H4 (cell line): Measurements from ENCODE around the gene MANSC4. TPM values are rescaled to one million over a fixed set of nuclear protein-coding genes. Genes with fewer than 3 reads are reported as not detected.
A peak's percentile ranks its signal among the peaks of the same experiment; 100 is the strongest.

Experiments
- DNase-seq: peaks from one replicate; pipeline ENCODE4 v3.0.0-alpha.2; 2015; ENCODE audit warnings: low spot score
- total RNA-seq: library from RNA; depleted of rRNA; stranded (reverse); fragments of >200 nt; shearing (Covaris generic); gene quantifications from 2 replicates; pipeline ENCODE4 v1.2.3, GENCODE V29; 2014

Gene MANSC4
- total RNA-seq, 1 experiment from 2014 or later = not detected

DNA sequence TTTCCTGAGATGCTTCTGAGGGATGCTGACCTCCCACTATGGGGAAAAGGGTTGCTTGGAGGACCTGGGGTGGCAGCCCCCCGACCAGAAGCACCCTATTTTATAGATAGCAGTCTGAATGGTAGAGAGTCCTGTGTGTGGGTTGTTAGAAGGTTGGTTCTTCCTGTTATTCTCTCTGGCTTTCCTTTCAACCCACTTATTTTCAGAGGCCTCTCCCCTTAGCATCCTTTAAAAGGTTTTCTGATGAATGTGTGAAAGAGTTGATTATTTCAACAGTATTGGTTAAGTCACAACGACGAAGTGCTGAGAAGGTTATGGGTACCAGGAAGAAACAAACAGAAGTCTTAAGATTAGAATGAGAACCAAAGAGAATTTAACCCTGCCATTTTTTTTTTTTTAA is 20.8 kb upstream of the MANSC4 start:
- no peak for DNase-seq

DNA sequence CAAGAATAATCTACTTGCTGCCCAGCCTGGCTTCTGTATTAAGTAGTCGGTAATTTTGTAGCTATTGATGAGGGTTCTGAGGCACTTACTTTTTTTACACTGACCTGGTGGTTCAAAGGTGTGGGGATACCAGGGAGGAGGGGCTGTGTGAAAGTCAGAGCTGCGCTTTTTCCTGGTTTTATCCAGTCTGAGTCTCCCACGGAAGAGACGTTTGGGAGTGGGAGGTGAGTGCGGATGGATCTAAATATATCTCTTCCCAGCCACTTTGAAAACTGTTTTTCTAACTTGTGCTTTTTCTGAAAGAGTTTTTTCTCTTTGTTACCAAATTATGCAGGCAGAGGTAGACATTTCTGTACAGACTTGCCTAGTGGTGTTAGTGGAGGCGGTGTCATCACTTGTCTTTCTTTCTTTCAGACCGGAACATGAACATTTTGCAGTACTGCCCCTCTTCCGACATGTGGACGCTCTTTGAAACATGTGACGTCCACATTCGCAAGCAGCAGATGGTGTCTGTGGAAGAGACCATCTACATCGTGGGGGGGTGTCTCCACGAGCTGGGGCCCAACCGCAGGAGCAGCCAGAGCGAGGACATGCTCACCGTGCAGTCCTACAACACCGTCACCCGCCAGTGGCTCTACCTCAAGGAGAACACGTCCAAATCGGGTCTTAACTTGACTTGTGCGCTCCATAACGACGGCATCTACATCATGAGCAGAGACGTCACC is 17.4 kb upstream of the MANSC4 start:
- DNase-seq = no peak

DNA sequence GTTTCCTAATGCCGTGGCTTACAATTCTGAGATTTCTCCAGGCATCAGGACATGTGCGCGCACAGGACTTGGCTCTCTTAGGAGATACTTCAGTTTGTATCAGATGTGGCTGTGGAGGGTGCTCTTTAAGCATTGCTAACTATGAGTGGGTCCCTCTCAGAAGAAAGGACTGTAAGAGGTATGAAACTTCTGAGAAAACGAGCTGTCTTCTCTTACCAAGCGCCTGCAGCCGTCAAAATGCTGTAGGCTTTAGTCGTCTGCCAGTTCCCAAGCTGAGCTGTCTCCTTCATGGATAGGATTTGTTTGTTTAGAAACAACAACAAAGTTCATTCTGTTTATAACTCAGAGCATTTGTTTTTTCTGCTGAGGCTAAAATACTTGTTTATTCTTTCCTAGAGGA is 16.1 kb upstream of the MANSC4 start:
- no peak for DNase-seq

DNA sequence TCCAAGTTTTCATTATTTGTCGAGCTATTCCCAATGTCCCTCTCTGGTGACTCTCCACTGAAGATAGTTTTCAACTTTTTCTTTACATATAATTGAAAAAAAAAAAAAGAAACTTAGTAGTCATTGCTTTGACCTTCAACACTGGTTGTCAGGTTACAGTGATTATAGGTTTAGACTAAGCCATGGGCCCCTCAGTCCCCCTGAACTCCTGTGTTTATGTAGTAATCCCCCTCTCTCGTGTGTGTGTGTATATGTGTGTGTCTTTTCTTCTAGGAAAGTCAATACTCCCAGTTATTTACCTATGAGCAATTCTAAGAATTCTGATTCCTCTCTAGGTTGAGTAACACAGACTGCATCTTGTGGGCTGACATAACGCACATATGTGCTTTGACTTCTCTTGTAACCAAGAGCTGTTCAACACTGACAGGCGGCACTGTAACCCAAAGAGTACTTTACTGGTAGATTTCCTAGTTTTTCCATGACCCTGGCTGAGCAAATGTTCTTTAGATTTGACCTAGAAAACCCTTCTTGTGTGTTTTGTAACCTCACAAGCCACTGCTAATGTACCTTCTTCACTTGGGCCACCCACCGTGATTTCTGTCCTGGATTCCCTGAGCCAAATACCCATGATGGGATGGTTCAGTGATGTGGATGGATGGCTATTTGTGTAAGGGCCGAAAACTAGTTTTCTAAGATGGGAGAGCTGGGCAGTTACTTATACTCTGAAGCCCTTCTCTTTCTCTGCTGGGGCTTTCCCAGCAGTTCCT is 15.0 kb upstream of the MANSC4 start:
- DNase-seq = no peak

DNA sequence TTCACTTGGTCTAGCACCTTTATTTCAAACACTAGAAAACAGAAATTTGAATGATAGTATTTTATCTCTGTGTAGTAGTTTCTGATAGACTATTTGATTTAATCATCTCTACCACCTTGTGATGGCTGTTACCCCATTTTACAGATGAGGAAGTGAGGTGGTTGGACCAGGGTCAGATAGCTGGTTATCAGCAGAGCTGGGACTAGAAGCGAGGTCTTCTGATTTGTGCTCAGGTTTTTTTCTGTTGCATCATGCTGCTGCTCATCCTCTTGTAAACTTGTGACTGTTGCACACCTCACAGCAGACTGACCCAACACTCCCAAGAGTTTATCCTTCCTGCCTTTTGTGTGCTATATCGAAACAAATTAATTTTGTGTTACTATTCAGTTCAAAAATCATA is 10.1 kb upstream of the MANSC4 start:
- no peak for DNase-seq

DNA sequence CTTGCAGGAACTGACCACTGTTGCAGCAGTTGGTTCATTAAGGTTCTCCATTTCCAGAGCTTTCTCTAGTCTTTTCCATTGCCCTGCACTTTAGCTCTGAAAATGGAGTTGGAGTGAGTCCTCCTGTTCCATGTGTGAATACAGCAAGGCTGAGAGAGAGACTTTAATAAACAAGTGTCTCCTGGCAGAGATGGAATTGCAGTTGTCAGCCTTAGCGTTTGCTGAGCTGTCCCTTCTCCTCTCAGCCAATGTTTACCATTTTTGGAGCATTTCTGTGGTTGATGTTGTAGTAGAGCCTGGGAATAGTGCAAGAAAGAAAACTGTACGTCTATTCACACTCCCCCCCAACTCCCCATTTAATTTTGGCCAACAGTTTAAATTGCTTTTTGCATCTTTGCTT is 7.5 kb upstream of the MANSC4 start:
- DNase-seq = peak; percentile 10

DNA sequence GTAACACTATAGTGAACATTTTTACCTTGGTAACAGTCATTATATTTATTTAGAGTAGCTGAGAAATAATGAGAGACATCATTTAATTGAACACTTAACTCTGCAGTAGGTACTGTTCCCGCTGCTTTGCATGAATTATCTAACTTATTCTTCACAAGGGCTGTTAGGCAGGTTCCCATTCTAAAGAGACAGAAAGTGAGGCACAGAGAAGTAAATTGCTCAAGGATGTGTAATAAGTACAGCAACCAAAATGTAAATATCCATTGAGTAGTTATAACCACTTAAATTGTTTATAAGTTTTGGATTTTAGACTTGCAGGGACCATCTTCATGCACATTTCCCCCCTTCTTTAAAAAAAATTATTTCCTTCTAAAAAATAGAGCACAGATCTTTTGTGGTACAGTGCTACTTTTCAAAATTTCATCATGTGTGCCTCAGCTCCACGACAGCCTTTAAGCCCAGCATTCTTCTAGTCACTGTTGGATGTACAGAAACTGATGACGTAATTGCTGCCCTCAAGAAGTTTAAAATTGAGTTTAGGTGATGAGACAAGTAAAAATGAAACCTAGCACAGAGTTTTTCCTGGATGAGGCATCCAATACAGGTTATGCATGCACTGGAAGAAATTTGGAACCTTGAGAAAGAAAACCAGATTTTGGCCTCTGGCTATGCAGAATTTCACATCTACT is 6.0 kb upstream of the MANSC4 start:
- peak; percentile 50 for DNase-seq

DNA sequence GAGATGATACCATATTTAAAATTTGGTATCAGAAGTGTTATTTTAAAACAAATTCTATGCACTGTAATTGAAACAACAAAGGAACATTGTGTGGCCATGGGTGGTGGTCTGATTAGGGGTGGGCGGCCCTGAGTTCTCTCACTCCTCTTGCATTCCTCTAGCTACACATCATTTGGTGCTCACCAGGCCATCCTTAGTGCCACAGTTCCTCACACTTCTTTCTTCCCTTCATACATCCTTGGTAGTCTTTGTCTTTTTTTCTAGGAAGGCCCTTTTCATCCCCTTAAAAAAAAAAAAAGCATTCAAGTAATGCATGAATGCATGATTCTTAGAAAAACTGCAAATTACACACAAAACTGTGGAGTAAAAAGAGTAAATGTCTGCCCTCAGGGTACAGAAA is 2.4 kb upstream of the MANSC4 start:
- DNase-seq = no peak

DNA sequence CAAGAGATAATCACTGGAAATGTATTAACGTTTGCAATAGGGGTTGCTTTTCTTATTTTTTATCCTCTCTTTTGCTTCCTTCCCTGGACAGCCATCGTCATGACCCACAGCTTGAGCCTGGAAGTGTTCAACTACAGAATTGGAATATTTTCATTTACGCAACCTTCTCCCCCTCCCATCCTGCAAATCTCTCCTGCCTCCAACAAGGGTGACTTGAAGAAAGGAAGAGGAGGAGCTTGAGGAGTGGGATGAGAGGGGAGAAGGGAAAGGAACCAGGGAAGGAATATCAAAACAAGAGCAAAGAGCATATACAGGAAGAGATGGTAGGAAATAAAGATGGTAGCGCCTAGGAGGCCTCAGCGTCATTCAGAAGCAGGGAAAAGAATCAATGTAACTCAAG is 1.6 kb upstream of the MANSC4 start:
- no peak for DNase-seq

DNA sequence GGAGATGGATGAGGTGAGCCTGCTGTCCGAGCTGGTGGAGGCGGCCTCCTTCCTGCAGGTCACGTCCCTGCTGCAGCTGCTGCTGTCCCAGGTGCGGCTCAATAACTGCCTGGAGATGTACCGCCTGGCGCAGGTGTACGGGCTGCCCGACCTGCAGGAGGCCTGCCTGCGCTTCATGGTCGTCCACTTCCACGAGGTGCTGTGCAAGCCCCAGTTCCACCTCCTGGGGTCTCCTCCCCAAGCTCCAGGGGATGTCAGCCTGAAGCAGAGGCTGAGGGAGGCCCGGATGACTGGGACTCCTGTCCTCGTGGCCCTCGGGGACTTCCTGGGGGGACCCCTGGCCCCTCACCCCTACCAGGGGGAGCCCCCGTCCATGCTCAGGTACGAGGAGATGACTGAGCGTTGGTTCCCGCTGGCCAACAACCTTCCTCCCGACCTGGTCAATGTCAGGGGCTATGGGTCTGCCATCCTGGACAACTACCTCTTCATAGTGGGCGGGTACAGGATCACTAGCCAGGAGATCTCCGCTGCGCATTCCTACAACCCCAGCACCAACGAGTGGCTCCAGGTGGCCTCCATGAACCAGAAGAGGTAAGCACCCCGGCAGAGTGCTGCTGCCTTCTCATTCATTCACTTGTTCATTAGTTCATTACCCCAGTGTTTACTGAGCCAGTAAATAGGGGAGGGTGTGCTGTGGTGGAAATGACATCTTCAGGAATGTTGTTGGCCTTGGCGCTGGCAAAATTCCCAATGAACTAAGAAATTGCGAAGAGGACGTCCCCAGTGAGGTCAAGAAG is 774 bp upstream of the MANSC4 start:
- peak; percentile 51 for DNase-seq

DNA sequence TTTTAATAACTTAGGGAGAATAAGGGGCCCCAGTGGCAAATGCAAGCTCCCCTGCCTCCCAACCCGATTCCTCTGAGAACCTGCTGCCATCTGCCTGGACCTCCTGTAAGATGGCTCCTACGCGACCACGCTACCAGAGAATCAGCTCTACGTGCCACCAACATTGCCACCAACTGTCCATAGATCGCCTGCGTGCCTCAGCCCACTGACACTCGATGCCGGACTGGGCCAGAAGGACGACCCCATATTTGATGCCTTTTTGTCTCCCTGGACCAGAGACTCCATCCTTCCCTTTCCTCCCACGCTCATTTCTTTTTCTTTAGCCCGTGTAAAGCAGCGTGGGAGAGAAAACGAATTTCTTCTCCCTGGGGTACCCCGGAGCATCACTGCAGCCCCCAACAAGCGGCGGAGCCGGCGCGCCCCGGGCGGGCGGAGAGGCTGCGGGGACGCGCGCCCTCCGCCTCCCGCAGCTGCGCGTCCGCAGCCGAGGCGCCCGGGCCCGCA is 568 bp downstream of the MANSC4 start:
- no peak for DNase-seq

DNA sequence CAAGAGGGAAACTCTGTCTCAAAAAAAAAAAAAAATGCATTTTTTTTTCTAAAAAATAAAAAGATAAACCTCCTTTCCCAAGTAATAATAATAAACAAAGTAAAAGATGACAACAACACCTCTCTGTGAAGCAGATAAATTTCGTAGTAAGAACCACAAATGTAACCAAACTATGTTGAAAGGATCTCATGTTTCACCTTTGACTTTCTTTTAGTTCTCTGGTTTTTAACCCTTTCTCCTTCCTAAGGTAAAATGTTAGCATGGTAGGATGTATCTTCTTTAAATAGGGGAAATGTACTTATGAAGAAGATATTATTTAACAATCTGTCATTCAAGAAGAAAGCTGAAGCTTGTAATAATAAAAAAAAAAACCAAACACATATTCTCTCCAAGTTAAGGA is 1.8 kb downstream of the MANSC4 start:
- peak; percentile 25 for DNase-seq

DNA sequence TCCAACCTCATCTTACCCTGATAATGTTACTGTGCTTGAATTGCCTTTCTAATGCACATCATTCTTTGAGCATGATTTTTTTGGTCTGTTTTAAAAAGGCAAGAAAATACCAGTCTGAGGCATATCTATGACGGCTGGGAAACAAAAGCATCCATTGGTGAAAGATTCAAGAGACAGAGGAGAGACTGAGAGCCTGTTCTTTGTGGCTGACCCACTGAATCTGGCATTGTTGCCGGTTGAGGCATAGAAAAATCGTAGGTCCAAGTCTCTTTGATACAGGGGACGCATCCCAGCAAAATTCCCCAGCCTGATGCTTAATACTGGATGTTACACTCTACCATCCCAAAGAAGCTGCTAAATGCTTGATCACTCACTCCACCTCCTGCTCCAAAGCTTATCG is 2.9 kb downstream of the MANSC4 start:
- no peak for DNase-seq

DNA sequence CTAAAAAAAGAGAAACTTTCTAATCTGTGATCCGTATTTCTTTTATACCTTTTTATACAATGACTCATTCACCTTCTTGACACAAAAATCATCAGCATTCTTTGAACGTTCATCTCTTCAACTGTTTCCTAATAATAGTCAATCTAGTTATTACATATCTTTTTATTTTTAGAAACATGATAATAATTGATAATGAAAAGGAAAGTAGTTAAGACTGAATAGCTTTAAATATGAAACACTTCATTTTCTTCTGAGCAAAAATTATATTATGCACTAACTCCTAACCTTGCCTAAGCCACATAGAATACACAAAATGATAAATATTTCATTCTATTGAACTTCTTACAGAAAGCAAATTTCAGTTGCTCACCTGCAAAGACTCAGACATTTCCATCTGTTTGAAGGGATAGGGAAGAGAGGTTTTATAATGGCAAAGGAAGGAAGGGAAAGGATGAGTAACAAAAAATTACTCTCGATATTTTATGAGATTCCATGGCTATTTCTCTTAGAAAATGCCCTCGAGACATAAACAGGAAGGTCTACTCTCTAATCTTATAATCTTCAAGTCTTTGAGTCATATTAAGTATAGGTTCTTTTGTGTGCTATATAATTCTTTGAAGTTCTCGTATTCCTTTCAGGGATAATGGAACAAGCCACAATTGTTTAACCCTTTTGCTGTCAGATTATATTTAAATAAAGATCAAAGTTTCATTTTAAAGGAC is 7.5 kb downstream of the MANSC4 start:
- peak; percentile 10 for DNase-seq

DNA sequence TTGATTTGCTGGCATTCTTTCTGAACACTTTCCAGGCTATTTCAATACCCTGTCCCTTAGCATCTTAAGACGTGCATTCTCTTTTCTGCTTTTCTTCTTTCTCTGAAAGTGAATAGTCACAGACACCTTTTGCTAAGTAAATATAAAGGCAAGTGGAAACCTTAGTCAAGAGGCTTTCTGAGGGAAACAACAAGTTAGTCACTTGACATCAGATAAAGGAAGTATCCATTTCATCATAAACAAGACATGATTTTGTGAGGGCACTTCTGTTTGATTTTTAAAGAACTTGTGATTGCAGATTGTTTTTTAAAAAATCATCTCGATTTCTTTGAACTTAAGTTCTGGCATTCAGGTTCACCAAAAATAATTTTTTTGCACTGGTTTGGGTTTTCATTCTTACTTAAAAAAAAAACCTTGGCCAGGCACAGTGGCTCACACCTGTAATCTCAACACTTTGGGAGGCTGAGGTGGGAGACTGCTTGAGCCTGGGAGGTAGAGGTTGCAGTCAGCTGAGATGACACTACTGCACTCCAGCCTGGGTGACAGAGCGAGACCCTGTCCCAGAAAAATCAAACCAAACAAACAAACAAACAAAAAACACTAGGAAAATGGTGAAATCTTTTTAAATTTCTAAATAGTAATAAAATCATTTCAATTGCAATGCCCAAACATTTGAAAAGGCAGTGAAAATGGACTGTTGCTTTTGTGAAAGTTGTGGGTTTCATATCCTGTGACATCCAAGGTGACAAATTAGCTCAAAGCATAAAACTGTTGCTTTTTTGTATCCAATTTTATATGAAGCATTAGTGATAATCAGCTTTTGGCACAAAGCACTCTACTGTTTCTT is 8.3 kb downstream of the MANSC4 start:
- no peak for DNase-seq

DNA sequence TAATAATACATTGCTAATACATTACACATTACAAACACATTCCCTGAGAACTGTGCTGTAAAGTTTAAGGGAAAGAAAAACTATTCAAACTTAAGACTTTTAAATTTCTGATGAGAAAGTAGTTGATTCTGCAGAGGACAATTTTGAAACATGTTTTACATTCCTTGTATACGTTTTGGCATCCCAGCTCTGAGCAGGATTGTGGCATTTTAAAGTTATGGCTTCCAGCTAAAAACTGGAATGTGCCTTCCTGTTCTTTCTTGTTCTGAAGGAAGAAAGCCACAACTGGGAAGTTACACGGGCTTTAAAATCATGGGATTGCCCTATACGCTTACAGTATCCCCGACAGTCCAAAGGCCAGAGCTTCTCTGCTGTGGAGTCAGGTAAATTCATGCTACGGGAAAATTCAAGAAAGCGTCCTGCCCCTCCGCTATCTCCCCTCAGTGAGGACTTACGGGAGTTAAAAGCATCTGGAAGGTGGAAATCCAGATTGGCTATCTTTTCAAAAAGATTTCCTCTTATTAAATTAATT is 10.8 kb downstream of the MANSC4 start:
- no peak for DNase-seq

DNA sequence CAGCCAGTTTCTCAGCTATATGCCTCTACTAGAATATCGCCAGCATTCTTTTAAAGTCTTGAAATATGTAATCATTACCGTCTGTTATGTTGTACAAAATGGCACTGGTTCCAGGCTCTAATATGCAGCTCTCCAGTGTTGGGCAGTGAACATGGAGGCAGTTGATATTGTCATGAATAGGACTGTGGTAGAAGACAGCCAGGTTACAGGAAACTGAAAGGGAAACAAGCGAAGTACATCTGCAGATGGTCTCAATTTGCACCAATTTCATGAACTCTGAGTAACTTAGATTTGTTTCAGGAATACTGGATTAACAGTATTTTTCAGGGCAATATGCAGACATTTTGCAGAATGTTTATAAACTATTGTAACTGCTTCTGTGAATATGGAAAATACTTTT is 13.4 kb downstream of the MANSC4 start:
- DNase-seq = no peak

DNA sequence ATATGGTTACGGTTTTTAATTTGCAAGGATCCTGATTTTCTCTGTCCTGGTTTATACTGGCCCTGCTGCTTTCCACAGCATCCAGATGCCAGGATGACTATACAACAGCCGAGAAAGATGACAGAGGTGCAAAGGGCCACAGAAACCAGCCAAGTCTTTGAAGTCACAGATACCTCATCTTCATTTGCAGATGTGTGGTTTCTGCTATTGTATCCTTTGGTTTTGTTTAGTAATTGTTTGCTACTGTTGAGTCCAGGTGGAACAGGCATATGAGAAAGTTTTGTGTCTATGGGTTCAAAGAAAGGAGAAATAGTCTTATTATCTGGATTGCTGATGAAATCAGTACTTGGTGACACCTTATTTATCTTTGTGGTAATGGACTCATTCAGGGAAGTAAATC is 17.3 kb downstream of the MANSC4 start:
- DNase-seq = peak; percentile 14

DNA sequence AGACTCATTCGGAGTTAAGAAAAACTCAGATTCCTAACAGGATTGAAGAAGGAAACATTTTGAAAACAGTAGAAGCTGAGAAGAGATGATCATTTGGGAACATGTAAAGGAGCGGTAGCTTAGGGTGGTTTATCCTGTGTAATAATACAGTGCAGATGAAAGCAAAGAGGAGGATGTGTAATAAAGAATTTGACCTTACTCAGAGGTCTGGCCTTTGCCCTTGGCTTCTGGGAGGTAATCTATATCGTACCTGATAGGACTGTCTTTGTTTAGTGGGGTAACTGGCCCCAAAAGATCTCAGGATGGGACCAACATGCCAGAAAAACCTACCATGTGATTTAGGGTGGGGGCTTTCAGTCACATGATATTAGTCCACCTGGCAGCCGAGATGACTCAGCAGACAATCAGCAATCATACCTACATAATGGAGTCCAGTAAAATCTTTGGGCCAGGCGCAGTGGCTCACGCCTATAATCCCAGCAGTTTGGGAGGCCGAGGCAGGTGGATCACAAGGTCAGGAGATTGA is 23.3 kb downstream of the MANSC4 start:
- no peak for DNase-seq

DNA sequence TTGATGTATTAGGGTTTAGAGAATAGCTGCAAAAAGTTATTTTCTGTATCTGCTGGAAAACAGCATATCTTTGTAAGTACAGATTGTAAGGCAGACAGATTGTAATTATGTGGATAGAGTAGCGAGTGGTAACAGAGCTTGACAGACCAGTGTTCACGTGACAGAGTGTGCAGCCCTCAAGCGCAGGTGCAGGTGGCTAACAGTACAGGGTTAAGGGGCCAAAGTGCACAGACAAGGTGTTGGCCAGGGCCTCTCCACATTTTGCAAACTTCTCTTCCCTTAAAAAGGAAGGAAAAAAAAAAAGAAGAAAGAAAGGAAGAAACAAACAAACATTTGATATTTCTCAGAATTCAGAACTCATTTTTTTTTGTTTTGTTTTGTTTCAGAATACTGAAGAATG is 25.2 kb downstream of the MANSC4 start:
- no peak for DNase-seq
